K562 (cell line): ENCODE results near the gene ARHGAP22. TPM values are rescaled to one million over a fixed set of nuclear protein-coding genes. Genes with fewer than 3 reads are reported as not detected.

Source experiments
- BRF1 ChIP-seq: IDR thresholded peaks from 3 replicates; pipeline ENCODE4 v1.6.1; 2011; ENCODE audit warnings: borderline replicate concordance, mild to moderate bottlenecking; ENCODE audit not compliant: insufficient read length; ENCODE audit errors: extremely low read depth
- CXXC5 ChIP-seq: fragments of 250-450 bp; sonication (Bioruptor Pico); IDR thresholded peaks from 2 replicates; pipeline ENCODE4 v1.8.0; 2022; ENCODE audit warnings: inconsistent platforms, mild to moderate bottlenecking, moderate library complexity
- HDAC1 ChIP-seq, 2 experiments: fragments of 450-650 bp; IDR thresholded peaks; 2 replicates each; pipeline ENCODE4 v1.6.1; 2016 to 2017; ENCODE audit warnings: inconsistent platforms in 1 of 2, mild to moderate bottlenecking in 1 of 2, moderate library complexity in 1 of 2
- HMGN3 ChIP-seq: IDR thresholded peaks from 2 replicates; pipeline ENCODE4 v1.6.1; 2011; ENCODE audit warnings: borderline replicate concordance, low read depth, mild to moderate bottlenecking, mixed read lengths, low read length; ENCODE audit not compliant: insufficient read length; ENCODE audit errors: extremely low read depth
- MCM2 ChIP-seq: fragments of 450-650 bp; IDR thresholded peaks from 2 replicates; pipeline ENCODE4 v1.6.1; 2017; ENCODE audit warnings: low read depth, mild to moderate bottlenecking
- MEIS2 ChIP-seq: fragments of 450-650 bp; IDR thresholded peaks from 2 replicates; pipeline ENCODE4 v1.6.1; 2014; ENCODE audit warnings: mild to moderate bottlenecking; ENCODE audit not compliant: partially characterized antibody
- NCOA6 ChIP-seq: fragments of 450-650 bp; IDR thresholded peaks from 2 replicates; pipeline ENCODE4 v1.6.1; 2017; ENCODE audit warnings: mild to moderate bottlenecking
- NONO ChIP-seq, 2 experiments: fragments of 200-400 bp in 1 of 2; fragments of 450-650 bp in 1 of 2; formaldehyde crosslinking in 1 of 2; IDR thresholded peaks; 2 replicates each; pipeline ENCODE4 v1.6.1; 2017; ENCODE audit warnings: low read depth in 2 of 2, mild to moderate bottlenecking in 2 of 2, moderate library complexity in 2 of 2, low read length in 1 of 2
- RAD21 ChIP-seq, 2 experiments: fragments of 250-450 bp in 1 of 2; fragments of 450-650 bp in 1 of 2; sonication (Bioruptor Pico) in 1 of 2; formaldehyde crosslinking in 1 of 2; IDR thresholded peaks in 1 of 2; conservative IDR thresholded peaks in 1 of 2; 2 replicates each; pipeline versions ENCODE4 v1.4.0 to v1.8.0; 2020 to 2022; ENCODE audit warnings: mild to moderate bottlenecking in 2 of 2, moderate library complexity in 1 of 2
- RBM25 ChIP-seq: fragments of 200-400 bp; formaldehyde crosslinking; IDR thresholded peaks from 2 replicates; pipeline ENCODE4 v1.6.1; 2018; ENCODE audit warnings: low read length, low read depth, moderate library complexity; ENCODE audit not compliant: severe bottlenecking
- RUNX1 ChIP-seq: sonication (generic); IDR thresholded peaks from 2 replicates; pipeline ENCODE4 v1.6.1; 2016; ENCODE audit warnings: antibody characterized with exemption, low read depth
- YBX1 ChIP-seq: fragments of 450-650 bp; IDR thresholded peaks from 2 replicates; pipeline ENCODE4 v1.7.1; 2016; ENCODE audit warnings: mild to moderate bottlenecking
- ZEB2 ChIP-seq: fragments of 450-650 bp; IDR thresholded peaks from 2 replicates; pipeline ENCODE4 v1.6.1; 2016
- ZNF239 ChIP-seq: fragments of 250-450 bp; sonication (Bioruptor Pico); IDR thresholded peaks from 2 replicates; pipeline ENCODE4 v1.4.0; 2020; ENCODE audit warnings: mild to moderate bottlenecking
- ZNF311 ChIP-seq: fragments of 250-450 bp; sonication (Bioruptor Pico); IDR thresholded peaks from 2 replicates; pipeline ENCODE4 v1.4.0; 2020; ENCODE audit warnings: mild to moderate bottlenecking, moderate library complexity
- ZNF668 ChIP-seq: fragments of 250-450 bp; sonication (Bioruptor Pico); IDR thresholded peaks from 2 replicates; pipeline ENCODE4 v1.8.0; 2022; ENCODE audit warnings: mild to moderate bottlenecking, inconsistent platforms
- ZNF785 ChIP-seq: fragments of 250-450 bp; sonication (Bioruptor Pico); IDR thresholded peaks from 2 replicates; pipeline ENCODE4 v1.4.0; 2020; ENCODE audit warnings: mild to moderate bottlenecking
- polyA plus RNA-seq, 8 experiments: library from polyadenylated mRNA; depleted of rRNA in 4 of 8; stranded (reverse) in 5 of 8; unstranded in 3 of 8; fragments of >200 nt; fragmentation: Nextera tagmentation in 2 of 8; fragmentation: Illumina TruSeq in 1 of 8; extraction: Ambion mirVana in 2 of 8; extraction: Trizol in 1 of 8; gene quantifications; 2 replicates each; pipeline versions ENCODE4 v1.2.1 to v1.2.3, GENCODE V29; 2011 to 2014; ENCODE audit warnings: inconsistent platforms in 1 of 8, missing spikeins in 1 of 8
- total RNA-seq, 7 experiments: library from RNA; depleted of rRNA in 6 of 7; stranded (reverse); fragments of >200 nt in 6 of 7; fragmentation: Illumina TruSeq in 2 of 7; extraction: Trizol in 2 of 7; gene quantifications; 2 replicates each; pipeline versions ENCODE4 v1.2.1 to v1.2.3, GENCODE V29; 2011 to 2021; ENCODE audit warnings: low replicate concordance in 1 of 7
- TF ChIP-seq, protein P1 (sequence below), 2 experiments: fragments of 200-800 bp in 1 of 2; sonication (Bioruptor generic) in 1 of 2; sonication (generic) in 1 of 2; formaldehyde crosslinking in 1 of 2; IDR thresholded peaks in 1 of 2; conservative IDR thresholded peaks in 1 of 2; 2 replicates each; pipeline versions ENCODE4 v1.5.0 to v1.6.1; 2016 to 2020; ENCODE audit warnings: missing compliant biosample characterization in 1 of 2, missing genetic modification characterization in 1 of 2, missing genetic modification reagents in 1 of 2
- TF ChIP-seq, protein P2 (sequence below): fragments of 250-450 bp; sonication (Bioruptor Pico); IDR thresholded peaks from 2 replicates; pipeline ENCODE4 v1.5.1; 2021; ENCODE audit warnings: mild to moderate bottlenecking
- TF ChIP-seq, protein P3 (sequence below): sonication (generic); formaldehyde crosslinking; IDR thresholded peaks from 2 replicates; pipeline ENCODE4 v1.8.0; 2023; ENCODE audit warnings: mild to moderate bottlenecking, missing genetic modification reagents
- TF ChIP-seq, protein P4 (sequence below), 2 experiments: IDR thresholded peaks; 2 replicates each; pipeline ENCODE4 v1.6.1; 2011; ENCODE audit warnings: borderline replicate concordance in 1 of 2, control low read depth in 1 of 2, low read depth in 1 of 2, low read length in 1 of 2, mild to moderate bottlenecking in 1 of 2, mixed read lengths in 1 of 2, moderate library complexity in 1 of 2; ENCODE audit not compliant: insufficient read depth in 1 of 2, insufficient read length in 1 of 2, poor library complexity in 1 of 2, severe bottlenecking in 1 of 2; ENCODE audit errors: extremely low read depth in 1 of 2
- TF ChIP-seq, protein P5 (sequence below): fragments of 250-450 bp; sonication (Bioruptor Pico); IDR thresholded peaks from 2 replicates; pipeline ENCODE4 v1.6.1; 2021; ENCODE audit warnings: mild to moderate bottlenecking

Gene ARHGAP22
- total and polyA plus RNA-seq, 9 of the 15 experiments (the other 6 are each of a cell fraction or from before 2014, with no cell fraction given) = 1.3 to 28.1 (median 12.7) TPM

DNA sequence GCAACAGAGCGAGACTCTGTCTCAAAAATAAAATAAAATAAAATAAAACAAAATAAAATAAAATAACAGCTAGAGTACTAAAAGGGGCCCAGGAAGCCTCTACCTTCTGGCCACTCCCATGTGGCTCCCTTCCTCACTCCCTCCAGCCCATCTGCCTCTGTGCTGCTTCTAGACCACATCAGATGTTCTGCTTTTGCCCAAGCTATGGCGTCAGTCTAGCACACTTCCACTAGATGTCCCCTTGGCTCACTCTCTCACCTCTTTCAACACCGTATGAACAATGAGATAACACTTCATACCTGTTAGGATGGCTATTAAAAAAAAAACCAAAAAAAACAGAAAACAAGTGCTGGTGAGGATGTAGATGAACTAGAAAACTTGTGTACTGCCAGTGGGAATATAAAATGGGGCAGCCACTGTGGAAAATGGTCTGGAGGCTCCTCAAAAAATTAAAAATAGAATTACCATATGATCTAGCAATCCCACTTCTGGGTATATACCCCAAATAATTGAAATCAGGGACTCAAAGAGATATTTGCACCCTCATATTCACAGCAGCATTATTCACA, 132.3 kb downstream of the ARHGAP22 start (continued):
- TF ChIP-seq, protein P1, sequence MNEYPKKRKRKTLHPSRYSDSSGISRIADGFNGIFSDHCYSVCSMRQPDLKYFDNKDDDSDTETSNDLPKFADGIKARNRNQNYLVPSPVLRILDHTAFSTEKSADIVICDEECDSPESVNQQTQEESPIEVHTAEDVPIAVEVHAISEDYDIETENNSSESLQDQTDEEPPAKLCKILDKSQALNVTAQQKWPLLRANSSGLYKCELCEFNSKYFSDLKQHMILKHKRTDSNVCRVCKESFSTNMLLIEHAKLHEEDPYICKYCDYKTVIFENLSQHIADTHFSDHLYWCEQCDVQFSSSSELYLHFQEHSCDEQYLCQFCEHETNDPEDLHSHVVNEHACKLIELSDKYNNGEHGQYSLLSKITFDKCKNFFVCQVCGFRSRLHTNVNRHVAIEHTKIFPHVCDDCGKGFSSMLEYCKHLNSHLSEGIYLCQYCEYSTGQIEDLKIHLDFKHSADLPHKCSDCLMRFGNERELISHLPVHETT (CRISPR knock-in tag; conservative IDR thresholded peaks at IDR 0.05 in 1 of 2, IDR thresholded peaks at IDR 0.05 in 1 of 2) = 0 out of 4 replicates have a peak, but pooled peaks of 1 of the 2 experiments have one; percentile 20
- TF ChIP-seq, protein P2, sequence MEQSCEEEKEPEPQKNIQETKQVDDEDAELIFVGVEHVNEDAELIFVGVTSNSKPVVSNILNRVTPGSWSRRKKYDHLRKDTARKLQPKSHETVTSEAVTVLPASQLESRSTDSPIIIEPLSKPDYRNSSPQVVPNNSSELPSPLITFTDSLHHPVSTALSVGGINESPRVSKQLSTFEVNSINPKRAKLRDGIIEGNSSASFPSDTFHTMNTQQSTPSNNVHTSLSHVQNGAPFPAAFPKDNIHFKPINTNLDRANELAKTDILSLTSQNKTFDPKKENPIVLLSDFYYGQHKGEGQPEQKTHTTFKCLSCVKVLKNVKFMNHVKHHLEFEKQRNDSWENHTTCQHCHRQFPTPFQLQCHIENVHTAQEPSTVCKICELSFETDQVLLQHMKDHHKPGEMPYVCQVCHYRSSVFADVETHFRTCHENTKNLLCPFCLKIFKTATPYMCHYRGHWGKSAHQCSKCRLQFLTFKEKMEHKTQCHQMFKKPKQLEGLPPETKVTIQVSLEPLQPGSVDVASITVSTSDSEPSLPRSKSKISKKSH (CRISPR knock-in tag) = no peak
- TF ChIP-seq HDAC1 (IDR thresholded peaks at IDR 0.05) (no peak), RBM25 (peak; percentile 88), MCM2 (no peak), MEIS2 (peak; percentile 7), CXXC5 (0 out of 2 replicates have a peak, but pooled peaks have one; percentile 10), YBX1 (no peak), HMGN3 (no peak), ZNF668 (CRISPR knock-in tag) (peak; percentile 64; the same call in 1 of the 2 replicates), NCOA6 (no peak), BRF1 (no peak), NONO (IDR thresholded peaks at IDR 0.05; ENCODE audit: low read depth in 2 of 2, low read length in 1 of 2) (no peak), ZNF785 (CRISPR knock-in tag) (no peak), ZNF311 (CRISPR knock-in tag) (0 out of 2 replicates have a peak, but pooled peaks have one; percentile 47), RUNX1 (no peak), ZNF239 (CRISPR knock-in tag) (no peak), ZEB2 (0 out of 2 replicates have a peak, but pooled peaks have one; percentile 14), RAD21 (CRISPR knock-in tag; conservative IDR thresholded peaks at IDR 0.05 in 1 of 2, IDR thresholded peaks at IDR 0.05 in 1 of 2) (0 out of 4 replicates have a peak, but pooled peaks of 1 of the 2 experiments have one; percentile 18)
- TF ChIP-seq, protein P3, sequence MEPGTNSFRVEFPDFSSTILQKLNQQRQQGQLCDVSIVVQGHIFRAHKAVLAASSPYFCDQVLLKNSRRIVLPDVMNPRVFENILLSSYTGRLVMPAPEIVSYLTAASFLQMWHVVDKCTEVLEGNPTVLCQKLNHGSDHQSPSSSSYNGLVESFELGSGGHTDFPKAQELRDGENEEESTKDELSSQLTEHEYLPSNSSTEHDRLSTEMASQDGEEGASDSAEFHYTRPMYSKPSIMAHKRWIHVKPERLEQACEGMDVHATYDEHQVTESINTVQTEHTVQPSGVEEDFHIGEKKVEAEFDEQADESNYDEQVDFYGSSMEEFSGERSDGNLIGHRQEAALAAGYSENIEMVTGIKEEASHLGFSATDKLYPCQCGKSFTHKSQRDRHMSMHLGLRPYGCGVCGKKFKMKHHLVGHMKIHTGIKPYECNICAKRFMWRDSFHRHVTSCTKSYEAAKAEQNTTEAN (CRISPR knock-in tag) = no peak
- TF ChIP-seq, protein P4, sequence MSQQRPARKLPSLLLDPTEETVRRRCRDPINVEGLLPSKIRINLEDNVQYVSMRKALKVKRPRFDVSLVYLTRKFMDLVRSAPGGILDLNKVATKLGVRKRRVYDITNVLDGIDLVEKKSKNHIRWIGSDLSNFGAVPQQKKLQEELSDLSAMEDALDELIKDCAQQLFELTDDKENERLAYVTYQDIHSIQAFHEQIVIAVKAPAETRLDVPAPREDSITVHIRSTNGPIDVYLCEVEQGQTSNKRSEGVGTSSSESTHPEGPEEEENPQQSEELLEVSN (IDR thresholded peaks at IDR 0.05; ENCODE audit: borderline replicate concordance in 1 of 2, extremely low read depth in 1 of 2, insufficient read depth in 1 of 2, insufficient read length in 1 of 2, low read depth in 1 of 2, low read length in 1 of 2, poor library complexity in 1 of 2, severe bottlenecking in 1 of 2) = no peak
- TF ChIP-seq, protein P5, sequence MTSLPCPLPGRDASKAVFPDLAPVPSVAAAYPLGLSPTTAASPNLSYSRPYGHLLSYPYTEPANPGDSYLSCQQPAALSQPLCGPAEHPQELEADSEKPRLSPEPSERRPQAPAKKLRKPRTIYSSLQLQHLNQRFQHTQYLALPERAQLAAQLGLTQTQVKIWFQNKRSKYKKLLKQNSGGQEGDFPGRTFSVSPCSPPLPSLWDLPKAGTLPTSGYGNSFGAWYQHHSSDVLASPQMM (CRISPR knock-in tag) = no peak
